NCI-H82 treated with DMSO at 0.1 percent for 48 hours (cell line): Measurements from ENCODE around the gene CPEB4.

Experiments used
- DNase-seq: peaks from one replicate; lab custom pipeline; 2025; ENCODE audit not compliant: unreplicated experiment; lab: John Stamatoyannopoulos, UW

CPEB4 gene

DNA sequence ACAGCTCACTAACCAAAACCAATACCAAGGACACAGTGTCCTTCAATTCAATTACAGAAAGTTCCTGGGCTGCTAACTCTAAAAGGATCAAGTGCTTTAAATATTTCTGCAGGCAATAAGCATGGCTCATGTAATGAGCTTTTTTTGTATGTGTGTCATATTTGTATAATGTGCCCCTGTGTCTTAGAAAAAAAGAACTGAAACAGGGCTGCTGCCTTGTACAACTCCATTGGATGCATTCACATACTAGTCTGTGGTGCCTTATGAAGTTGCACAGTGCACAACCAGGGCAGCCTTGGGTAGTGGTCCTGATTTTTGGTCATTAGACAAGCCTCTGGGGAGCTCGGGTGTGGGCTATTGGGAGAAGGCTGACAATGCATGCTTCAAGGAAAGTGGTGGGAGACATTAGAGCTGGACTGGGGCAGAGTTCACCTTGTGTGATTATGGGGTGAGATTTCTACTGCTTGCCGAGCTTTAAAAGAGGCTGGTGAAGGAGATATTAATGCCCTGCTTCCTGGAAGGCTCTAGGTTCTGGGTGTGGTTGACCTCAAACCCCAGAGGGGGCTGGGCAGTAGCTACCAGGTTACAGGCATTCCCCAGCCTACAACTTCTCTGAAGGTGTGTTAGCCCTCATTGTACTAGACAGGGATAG is 3.6 kb upstream of the CPEB4 start:
- DNase-seq = no peak

DNA sequence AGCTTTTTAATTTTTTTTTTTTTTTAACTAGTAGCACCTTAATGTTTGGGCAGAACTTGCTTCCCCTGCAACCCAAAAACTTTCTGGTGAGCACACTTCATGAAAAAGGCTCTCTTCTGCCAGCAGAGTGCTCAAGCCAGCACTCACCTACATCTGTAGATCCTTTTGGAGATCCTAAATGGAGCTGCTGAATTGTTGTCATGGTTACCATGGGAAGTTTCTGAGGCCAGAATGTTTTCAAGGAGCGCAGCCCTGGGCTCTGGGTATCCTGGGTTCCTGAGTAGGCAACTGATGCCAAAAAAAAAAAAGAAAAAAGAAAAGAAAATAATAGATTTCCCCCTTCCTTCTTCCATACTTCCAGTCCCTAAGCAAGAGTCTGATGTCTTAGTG is 3.1 kb upstream of the CPEB4 start:
- DNase-seq = no peak

DNA sequence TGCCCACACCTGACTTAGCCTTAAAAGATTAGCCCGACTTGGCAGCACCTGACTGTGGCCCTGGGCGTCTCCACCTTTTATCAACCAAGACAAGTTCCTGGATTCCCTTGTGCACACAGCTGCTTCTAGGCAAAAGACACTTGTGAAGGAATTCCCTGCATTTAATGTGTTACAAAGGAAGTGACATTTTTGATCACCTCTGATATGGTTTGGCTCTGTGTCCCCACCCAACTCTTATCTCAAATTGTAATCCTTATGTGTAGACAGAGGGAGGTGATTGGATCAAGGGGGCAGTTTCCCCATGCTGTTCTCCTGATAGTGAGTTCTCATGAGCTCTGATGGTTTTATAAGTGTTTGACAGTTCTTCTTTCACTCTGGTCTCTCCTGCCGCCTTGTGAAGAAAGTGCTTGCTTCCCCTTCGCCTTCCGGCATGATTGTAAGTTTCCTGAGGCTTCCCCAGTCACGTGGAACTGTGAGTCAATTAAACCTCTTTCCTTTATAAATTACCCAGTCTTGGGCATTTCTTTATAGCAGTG is 2.6 kb upstream of the CPEB4 start:
- no peak for DNase-seq

DNA sequence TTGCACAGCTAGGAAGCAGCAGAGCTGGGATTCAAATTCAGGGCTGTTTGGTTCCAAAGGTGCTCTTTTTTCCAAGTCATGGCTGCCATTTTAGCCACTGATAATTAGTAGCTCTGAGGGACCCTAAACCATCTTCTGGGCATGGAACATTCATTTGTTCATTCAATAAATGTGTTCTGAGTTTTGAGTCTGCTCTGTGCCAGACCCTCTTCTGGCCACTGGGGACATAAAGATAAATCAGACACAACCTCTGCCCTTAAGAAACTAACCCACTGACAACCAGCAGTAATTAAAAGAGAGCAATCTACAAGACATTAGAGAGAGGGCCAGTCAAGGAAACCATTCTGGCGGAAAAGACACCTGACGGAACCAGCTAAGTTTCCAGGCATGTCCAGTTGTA is 2.0 kb upstream of the CPEB4 start:
- DNase-seq = no peak

DNA sequence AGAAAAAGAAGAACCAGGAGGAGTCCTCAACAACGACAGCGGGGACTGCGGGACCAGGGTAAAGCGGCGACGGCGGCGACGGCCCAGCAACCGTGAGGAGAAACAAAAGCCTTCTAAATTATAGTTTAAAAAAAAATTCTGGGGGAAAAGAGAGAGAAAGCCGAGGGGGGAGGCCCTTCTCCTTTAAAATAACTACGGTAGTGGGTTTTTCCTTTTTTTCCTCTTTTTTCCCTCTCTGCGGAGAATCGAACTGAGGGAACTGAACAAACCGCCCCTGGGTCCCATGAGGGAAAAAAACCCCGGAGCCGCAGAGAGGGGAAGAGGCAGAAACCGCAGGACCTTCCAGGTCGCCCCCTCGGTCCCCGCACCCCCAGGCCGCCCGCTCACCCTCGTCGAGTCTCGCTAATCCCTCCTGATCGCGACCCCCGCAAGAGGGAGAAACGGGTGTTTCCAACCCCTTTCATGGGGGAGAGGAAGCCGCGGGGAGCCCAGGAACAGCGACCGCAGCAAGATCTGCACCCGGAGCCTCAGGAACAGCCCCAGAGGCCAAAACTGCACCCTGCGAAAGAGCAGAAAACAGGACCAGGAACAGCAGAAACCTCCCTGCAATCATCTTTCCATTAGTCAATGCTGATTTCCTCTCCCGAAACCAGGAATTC is 453 bp downstream of the CPEB4 start:
- no peak for DNase-seq

DNA sequence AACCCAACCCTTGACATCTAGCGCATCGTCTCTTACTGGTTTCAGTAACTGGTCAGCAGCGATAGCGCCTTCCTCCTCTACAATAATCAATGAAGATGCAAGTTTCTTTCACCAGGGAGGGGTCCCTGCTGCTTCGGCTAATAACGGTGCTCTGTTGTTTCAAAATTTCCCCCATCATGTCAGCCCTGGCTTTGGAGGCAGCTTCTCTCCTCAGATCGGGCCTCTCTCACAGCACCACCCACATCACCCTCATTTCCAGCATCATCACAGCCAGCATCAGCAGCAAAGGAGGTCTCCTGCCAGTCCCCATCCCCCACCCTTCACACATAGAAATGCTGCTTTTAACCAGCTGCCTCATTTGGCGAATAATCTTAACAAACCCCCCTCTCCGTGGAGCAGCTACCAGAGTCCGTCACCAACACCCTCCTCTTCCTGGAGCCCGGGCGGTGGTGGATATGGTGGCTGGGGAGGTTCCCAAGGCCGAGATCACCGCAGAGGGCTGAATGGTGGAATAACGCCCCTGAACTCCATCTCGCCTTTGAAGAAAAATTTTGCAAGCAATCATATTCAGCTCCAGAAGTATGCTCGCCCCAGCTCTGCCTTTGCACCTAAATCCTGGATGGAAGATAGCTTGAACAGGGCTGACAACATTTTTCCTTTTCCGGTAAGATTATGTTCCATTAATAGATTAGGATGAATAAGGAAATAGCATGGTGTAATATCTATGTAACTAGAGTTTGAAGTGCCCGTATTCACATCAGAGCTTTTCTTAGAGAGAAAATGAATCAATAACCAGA is 2.2 kb downstream of the CPEB4 start:
- peak; percentile 31 for DNase-seq

DNA sequence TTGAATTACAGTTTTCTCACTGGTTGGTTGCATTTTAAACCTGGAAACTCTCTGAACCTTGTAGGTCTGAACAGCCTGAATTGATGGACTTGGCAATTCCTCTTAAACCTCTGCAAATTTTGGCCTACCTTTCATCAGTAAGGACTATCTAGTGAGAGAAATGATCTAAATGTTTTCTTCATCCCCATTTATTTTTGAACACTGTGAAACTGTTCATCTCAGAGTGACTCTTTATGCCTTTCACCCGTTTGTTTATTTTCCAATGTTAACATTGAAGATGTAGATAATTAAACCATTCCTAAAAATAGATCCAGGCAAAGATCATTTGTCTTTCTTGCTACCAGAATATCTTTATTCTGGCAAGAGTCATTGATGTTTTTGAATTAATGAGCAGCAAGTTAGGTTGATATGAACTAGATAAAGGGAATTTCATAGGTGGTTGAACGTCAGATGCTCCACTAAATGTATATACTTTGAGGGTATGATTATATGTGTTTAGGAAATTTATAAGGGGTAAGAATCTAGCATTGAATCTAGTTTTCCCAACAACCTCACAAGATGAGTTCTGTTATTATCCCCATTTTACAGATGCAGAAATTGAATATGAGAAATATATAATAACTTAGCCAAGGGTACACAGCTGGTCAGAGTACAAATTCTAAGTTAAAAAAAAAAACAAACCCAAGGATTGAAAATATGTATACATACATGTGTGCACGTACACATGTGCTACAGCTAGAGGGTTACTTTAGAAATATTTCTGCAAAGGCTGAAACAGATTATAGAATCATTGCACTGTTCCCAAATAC is 3.4 kb downstream of the CPEB4 start:
- no peak for DNase-seq

DNA sequence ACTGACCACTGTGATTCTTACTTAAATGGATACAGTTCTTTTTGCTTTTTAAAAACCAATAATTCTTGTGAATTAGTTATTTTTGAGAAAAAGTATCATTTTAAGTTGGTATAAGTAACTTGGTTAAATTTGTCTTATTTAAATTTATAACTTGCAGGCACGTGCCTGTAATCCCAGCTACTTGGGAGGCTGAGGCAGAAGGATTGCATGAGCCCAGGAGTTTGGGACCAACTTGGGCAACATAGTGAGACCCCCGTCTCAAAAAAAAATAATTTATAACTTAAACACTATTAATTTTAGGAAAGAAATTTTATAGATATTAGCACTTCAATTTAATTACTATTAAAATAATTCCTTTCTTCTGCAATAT is 5.0 kb downstream of the CPEB4 start:
- no peak for DNase-seq

DNA sequence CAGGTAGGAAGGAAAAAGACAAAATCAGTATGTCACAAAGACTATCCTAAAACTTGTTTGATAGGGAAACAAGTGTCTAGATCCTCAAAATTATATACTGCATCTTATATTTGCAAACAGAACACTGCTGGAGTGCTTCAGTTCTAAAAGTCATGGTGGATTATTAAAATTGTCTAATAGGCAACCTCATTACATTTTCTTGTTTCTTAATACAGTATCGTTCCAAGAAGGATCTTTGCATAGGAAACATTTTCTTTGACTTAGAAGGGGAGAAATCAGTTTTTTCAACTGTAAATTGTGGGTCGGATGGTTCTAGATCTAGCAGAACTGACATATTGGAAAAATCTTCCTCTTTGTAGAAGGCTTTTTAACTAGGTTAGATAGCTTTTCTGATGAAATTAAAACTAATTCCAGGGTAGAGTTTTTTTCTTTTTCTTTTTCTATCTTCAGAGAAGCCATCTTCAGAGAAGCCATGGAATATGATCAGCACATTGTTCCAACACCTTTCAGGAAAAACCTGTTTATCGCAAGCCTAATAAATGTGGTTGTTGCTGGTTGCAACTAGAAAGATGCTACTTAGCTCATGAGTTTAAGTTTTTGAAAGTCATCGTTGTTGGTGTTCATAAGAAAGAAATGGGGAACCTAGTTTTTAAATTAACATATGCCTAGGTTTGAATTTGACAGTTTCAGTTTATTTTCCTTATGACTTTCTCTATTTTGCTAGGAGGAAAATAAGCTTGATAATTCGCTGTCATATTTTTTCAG is 7.4 kb downstream of the CPEB4 start:
- DNase-seq = no peak

DNA sequence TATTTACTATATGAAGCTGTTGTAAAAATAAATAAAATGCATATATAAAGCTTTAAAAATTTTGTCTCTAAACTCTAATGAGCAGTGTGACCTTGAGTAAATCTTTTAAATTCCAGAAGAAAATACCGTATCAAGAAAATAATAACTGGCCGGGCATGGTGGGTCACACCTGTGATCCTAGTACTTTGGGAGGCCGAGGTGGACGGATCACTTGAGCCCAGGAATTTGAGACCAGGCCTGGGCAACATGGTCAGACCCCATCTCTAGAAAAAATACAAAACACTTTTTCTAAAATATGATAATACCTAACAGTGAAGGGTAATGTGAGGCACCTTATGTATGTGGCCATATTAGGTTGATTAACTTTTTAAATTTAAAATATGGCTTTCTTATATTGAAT is 8.5 kb downstream of the CPEB4 start:
- no peak for DNase-seq

DNA sequence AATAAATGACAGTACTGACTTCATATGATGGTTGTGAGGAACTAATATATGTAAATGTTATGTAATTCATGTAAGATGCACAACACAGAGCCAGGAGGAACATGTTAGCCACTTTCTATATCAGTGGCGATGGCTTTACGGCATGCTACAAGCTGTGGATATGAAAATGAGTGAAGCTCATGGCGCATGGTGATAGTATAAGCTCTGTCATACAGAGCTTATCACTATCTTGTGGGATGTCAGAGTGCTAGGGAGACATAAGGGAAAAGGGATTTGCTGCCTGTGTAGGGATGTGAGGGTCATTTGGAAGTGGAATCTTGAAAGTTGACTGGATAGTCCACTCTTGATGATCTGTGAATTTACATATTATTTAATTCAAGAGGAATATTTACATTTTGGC is 13.6 kb downstream of the CPEB4 start:
- no peak for DNase-seq

DNA sequence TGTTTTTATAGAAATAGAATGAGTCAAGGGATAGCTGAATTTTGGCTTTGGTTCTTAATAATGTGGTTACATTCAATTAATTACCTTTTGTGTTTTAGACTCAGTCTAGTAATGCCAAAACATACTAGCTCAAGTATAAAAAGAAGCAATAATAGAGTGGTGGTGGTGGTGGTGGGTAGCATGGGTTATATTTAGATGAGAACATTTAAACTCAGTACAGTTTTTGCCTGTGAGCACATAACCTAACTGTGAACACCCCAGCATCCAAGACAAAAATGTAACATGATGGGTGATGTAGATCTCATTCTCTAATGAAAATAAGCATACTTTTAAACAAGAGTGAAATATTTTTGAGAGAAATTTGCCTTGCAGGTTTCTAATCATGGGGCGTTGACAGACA is 14.2 kb downstream of the CPEB4 start:
- no peak for DNase-seq

DNA sequence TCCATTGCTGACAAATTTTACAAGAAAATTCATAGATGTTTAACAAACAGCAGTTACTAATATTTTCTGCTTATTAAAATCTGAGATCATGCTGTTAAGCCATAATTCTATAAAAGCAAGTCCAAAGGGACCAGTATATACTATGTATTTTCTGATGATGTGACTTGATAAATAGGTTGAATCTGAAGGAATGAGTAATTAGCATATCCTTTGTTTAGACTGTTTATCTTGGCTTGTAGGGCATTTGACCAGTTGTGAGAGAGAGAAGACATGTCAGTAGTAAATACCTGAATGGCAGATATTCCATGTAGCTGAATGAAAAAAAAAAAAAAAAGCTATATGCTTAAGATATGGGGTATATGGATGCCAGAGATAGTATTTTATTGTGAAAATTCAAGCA is 14.6 kb downstream of the CPEB4 start:
- no peak for DNase-seq

DNA sequence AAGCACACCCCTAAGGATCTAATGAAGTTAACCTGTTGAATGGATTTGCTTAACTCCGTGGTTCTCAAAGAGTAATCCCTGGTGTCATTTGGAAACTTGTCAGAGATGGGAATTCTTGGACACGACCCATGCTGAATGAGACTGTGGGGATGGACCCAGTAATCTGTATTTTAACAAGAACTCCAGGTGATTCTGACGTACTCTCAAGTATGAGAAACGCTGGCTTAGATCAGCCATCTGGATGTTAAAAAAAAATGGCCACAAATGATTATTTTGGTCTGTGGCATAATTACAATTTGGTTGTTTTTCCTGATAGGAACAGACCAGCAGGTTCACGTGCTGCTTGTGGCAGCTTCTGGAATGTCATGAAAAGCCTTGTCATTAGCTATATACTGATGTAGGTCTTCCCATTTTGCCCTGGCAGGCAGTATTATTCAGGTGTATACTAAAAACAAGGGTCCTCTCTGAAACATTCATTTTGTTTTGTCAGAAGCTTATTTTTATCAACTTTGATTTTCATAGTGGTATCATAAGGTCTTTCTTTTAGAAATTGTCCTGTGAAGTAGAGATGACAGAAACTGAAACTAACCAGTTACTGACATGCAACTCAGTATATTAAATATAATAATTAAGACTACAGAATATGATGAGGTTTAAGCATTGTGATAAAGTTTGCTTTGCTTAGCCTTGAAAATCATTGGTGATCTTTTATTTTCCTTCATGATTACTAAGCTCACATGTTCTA is 15.4 kb downstream of the CPEB4 start:
- DNase-seq = no peak

DNA sequence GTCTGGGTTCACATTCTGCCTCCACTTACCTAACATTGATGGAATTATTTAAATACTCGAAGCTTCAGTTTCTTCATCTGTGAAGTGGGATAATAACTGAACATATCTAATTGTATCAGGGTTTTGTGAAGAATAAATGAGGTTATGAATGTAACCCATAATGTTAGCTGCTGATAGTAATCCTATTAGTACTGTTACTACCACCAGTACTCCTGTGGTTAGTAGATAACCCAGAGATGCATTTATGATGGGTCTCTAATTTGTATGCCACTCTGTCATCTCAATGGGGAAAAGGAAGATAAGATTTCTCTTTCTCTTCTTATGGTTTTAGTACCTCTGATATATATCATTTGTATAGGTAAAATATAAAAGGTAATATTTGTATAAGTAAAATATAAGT is 16.0 kb downstream of the CPEB4 start:
- DNase-seq = no peak

DNA sequence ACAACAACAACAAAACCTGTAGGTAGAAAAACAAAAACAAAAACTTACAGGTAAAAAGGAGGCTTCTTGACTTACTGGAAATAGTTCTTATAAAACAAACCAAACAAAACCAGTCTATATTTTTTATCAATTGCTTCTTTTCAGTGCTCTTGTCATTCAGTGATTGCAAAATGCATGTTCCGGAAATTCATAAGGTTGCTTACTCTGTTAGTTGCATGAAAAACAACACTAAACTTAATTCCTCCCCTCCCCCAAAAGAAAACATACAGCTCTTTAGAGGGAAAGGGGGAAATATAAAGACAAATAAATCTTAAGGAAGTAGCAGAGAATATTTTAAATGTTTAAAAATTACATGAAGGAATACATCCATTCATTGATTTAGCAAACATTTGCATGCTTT is 19.1 kb downstream of the CPEB4 start:
- no peak for DNase-seq

DNA sequence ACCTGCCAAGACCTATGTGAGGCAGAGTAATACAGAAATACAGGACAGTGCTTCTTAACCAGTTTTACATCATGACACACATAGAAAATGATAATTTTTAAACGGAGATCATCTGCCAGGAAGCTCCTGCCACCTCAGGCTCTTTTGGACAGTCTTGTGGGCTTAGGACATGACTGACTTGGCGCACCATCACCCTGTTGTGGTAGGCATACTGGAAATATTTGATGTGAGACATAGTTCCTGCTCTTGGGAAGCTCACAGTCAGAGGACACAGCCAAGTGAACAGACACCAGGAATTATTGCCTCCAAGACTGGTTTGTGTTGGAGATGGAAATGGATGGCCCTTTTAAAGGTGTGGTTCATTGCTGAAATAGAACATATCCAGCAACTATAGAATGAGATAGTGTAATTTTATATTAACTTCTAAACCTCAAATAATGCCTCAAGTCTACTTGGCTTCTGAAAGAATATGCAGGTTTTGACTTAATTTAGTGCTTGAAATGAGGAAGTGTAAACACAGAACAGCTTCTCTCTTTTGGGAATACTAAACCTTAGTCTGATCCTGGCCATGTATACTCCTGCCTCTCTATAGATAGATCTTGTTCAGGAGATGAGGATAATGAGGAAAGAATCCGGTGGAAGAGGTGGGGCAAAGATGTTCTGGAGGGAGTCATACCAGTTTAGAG is 19.7 kb downstream of the CPEB4 start:
- DNase-seq = no peak

DNA sequence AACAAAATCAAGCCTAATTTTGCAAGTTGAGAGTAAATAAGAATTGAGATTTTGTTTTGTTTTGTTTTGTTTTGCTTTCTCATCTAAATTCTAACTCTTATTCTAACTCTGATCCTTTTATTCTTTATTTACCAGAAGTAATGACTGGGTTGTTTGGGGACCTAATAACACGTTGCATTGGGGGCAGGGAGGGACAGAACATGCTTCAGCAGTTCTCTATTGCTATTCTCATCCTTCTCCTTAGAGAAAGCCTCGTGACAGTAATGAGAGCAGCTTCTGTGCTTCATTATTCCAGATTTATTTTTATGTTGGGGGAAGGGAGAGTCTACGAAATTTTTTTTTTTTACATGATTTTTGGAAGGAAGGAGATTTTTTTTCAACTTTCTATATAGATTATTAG is 21.1 kb downstream of the CPEB4 start:
- DNase-seq = no peak

DNA sequence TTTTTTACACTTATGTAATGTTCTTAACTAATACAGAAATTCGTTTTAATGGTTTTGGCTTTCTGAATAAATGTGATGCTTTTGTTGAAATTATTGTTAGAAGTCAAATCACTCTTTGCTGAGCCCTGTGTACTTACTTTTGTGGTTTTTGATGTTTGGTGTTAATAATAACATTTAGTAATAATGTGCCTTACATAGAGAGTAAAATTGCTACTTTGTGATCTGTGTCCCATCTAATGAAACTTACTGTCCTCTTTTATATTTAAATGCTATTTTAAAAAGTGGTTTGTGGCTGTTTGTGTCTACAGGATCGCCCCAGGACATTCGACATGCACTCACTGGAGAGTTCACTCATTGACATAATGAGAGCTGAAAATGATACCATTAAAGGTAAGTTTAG is 22.1 kb downstream of the CPEB4 start:
- no peak for DNase-seq
